GM18873 (cell line): ENCODE measurements around the gene SAA4.
"Not testable (repeated sequence)": the region's sequence is repeated elsewhere in the genome, so short reads cannot be mapped to it uniquely, and the experiment has no call there.

Experiments
- ATAC-seq: cut with Tn5 transposase; IDR thresholded peaks from one replicate; pipeline ENCODE4 v1.9.1; 2021; ENCODE audit warnings: mild to moderate bottlenecking, moderate library complexity, moderate number of reproducible peaks; ENCODE audit not compliant: unreplicated experiment, low FRiP score

Gene SAA4, protein sequence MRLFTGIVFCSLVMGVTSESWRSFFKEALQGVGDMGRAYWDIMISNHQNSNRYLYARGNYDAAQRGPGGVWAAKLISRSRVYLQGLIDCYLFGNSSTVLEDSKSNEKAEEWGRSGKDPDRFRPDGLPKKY

DNA sequence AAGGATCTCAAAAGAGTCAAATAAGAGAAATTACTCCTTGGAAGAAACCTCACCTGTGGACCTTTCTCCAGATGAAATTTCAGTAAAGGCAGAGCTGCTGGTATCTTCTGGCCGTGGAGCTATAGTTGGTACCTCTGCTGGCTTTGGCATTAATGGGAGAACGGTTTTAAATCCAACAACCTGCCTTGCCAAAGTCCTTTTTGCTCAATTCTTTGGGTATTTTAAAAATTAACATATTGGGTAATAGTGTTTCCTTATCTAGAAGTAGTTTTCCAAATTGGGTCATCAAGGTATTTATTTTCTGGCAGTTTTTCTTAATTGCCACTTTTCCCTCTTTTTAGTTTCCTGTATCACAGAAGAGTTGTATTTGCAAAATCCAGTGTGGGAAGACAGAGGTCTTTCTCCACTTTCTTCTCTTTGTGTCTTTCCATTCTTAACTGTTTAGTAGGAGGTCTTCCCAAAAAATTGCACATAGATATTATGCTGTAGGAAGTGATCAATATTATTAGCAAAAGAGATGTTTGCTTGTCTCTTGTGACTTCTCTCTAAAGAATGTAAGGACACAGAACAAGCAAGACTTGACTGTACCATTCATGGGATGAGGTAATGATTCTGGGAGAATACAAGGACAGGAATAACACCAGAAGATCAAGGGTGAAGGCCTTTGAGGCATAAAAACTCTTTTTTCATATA lies at the start of gene SAA4:
TSS of gene SAA4 (minus strand) at position 139 of the 693 bp plus-strand sequence. CDS start 876 bp downstream, outside the sequence.
- no peak for ATAC-seq

DNA sequence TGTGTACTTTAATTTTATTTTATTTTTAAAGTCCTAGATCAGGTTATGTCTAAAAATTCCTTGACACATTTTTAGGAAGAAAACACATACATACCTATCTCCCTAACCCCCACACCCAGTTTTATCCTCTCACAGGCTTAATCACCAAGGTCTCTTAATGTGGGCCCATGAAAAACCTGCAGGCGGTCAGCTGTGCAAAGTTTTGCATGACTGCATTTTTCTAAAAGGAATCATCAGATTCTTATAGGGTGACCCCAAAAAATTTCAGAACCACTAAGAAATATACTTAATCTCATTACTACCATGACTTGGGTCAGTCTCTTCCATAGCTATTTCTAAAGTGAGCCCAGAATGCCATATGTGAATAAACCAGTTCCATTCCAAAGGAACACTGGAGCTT lies 49.2 kb upstream of the SAA4 start:
- ATAC-seq, result no peak

DNA sequence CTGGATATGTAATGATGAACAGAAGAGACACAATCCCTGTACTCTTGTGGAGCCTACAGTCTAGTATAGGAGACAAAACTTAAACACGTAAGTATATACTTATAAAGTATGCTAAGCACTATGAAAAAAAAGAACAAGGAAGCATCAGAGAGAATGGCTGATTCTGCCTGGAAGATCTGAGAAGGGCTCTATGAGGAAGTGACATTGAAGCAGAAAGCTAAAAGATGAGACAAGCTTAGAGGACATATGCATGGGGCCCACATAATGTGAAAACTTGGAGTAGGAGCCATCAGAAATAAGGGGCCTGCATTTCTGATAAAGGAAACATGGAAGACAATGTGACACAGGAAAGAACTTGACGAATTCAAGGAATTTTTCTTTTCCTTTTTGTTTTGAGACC lies 46.0 kb upstream of the SAA4 start:
- no peak for ATAC-seq

DNA sequence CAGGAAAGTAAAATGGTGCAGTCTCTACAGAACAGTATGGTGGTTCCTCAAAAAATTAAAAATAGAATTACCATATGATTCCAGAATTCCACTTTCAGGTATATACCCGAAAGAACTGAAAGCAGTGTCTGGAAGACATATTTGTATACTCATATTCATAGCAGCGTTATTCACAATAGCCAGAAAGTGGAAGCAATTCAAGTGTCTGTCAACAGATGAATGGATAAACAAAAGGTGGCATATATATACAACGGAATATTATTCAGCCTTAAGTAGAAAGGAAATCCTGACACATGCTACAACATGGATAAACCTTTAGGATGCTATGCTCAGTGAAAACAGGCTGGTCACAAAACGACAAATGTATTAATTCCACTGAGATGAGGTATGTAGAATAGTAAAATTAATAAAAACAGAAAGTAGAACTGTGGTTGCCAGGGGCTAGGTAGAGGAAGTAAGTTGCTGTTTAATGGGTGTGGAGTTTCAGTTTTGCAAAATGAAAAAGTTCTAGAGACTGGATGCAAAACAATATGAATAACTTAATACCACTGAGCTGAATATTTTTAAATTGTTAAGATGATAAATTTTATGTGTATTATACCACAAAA lies 43.9 kb upstream of the SAA4 start:
- ATAC-seq, result peak; percentile 86

DNA sequence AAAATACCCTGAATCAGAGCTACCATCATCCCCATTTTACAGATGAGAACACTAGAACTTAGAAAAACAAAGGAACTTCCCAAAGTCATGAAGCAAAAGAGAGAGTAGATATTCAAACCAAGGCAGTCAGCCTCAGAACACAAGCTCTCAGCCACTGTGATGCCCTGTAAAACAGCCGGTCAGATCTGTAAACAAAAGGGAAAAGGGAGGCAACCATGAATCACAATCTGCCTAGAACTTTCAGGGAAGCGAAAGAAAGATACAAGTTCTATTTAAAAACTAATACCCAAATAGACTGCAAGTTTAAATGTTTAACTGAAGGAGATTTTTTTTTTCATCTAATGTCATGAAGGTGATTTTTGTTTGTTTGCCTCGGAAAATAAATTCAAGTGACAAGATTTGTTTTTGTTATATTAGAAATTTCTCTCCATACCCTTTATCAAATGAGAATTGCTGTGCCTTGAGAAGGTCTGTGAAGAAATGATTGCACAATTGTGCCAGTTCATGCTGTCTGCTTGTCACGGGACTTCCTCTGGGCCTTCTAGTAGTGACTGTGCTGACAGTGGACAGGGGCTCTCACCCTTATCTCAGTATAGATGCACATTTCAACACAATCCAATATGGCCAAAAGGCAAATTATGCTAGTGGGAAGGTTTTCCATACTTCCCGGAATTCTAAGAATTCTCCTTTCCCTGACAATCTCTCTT lies 41.1 kb upstream of the SAA4 start:
- ATAC-seq, result no peak

DNA sequence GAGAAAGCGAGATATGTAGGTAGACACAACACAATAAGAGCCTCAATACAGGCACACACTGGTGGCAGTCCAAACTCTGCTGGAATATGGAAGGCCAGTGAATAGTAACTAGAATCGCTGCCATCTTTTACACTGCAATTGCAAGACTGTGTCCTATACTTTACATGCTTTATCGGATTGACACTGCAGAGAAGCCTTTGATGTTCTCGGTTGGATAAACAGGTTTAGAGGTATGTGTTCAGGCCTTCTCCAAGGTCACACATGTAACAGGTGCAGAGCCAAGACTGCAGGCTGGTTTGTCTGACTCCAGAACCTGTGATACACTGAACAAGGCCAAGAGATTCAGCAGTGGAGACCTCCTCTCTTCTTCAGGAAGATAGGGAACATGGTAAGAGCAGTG lies 34.6 kb upstream of the SAA4 start:
- no peak for ATAC-seq

DNA sequence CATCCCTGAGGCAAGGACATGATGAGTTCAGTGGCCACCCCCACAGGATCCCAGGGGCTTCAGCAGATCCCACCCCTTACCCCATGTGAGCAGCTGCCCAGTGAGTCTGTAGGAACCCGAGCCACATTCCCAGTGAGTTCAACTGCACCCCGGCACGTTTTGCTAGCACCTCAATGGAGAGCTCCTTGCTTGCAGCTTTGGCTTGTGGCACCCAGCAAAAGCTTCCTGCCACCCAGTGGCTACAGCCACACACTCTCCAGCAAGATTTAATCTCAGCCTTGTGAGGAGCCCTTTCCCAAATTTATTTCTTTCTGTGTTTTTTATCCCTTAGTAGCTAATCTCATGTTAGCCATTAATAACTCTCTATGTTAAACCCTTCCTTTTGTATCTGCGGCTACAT lies 33.5 kb upstream of the SAA4 start:
- ATAC-seq, result no peak

DNA sequence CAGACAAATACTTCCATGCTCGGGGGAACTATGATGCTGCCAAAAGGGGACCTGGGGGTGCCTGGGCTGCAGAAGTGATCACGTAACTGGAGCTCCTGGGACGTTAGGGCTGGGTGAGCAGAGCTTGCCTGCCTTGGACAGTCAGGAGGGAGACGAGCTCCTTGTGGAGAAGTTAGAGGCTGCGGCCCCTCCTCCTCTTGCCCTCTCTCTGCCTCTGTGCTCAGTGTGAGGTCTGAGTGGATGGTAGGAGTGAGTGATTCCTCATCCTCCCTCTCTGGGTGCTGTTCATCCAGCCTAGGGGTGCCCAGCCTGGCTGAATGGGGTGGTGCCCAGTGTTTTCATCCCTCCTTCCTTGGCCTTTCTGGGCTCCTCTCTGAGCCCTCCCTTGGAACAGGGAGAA lies 32.6 kb upstream of the SAA4 start:
- ATAC-seq, result not testable (repeated sequence)

DNA sequence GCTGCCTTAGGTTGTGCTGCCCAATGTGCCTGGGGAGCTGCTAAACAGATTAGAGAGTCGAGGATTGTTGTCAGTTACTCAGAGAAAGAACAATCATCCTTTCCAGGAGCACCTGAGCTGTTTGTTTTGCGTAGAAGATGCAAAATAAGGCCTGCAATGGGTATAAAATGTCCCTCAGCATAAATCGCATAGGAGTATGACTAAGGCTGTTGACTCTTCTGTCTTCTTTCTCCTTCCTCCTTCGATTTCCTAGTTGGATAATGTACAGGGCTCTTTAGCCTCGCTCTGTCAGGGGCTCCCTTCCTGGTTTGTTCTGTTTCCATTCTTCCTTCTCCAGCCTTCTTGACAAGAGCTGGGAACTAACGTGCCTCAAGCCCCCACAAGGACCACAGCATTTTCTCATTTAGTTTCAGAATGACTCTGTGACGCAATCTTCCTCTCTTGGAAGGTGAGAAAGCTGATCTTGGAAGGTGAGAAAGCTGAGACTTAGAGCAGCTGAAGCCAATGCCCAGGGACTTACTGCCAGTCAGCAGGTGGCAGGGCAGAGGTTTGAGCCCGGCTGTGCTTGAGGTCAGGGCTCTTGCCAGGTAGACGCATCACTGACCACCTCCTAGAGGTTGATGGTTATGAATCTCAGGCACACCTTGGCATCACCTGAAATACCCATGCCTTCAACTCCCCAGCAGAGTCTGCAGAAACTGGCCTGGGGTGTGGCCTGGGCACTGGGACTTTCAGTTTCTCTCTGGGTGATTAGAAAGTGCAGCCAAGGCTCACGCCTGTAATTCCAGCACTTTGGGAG lies 30.9 kb upstream of the SAA4 start:
- not testable (repeated sequence) for ATAC-seq

DNA sequence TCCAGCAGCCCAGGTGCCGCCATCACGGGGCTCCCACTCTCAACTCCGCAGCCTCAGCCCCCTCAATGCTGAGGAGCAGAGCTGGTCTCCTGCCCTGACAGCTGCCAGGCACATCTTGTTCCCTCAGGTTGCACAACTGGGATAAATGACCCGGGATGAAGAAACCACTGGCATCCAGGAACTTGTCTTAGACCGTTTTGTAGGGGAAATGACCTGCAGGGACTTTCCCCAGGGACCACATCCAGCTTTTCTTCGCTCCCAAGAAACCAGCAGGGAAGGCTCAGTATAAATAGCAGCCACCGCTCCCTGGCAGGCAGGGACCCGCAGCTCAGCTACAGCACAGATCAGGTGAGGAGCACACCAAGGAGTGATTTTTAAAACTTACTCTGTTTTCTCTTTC lies 29.3 kb upstream of the SAA4 start, which contains the start of gene SAA1:
TSS of gene SAA1 (plus strand) at position 316 of the 400 bp plus-strand sequence. CDS start 624 bp downstream, outside the sequence.
- ATAC-seq, result no peak

DNA sequence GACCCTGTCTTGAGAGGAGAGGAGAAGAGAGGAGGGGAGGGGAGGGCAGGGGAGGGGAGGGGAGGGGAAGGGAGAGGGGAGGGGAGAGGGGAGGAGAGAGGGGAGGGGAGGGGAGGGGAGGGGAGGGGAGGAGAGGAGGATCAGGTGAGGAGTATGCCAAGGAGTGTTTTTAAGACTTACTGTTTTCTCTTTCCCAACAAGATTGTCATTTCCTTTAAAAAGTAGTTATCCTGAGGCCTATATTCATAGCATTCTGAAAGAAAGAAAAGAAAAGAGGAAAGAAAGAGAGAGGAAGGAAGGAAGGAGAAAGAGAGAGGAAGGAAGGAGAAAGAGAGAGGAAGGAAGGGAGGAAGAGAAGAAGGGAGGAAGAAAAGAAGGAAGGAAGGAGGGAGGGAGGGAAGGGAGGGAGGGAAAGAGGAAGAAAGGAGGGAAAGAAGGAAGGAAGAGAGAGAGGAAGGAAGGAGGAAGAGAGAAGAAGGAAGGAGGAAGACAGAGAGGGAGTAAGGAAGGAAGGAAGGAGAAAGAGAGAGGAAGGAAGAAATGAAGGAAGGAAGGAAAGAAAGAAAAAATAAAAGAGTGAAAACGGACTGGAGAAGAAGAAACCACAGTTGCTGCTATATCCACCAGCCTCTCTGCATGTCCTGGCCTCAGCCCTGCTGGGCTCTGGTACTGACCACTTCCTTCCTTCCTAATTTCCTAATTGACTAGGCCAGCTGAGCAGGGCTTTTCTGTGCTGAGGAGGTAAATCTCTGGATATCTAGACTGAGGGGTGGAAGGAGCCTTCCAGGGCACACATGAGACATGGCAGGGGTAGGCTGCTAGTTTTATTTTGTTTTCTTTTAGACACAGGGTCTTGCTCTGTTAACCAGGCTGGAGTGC lies 28.3 kb upstream of the SAA4 start:
- ATAC-seq, result no peak

DNA sequence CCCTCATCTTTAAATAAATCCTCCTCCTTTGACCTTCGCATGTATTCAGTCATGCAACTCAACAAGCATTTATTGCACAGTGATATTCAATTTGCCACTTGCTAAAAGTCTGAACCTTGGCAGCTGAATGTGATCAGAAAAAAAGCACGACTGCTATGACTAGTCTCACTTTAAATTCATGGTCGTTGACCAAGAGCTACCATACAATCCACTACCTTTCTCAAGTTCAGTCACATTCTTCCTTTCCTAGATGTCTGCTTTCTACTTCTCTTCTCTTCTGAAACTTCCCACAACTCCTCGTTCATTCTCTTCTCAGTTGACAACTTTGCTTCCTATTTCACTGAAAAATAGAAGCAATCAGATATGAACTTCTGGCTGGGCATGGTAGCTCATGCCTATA lies 27.4 kb upstream of the SAA4 start:
- ATAC-seq, result no peak

DNA sequence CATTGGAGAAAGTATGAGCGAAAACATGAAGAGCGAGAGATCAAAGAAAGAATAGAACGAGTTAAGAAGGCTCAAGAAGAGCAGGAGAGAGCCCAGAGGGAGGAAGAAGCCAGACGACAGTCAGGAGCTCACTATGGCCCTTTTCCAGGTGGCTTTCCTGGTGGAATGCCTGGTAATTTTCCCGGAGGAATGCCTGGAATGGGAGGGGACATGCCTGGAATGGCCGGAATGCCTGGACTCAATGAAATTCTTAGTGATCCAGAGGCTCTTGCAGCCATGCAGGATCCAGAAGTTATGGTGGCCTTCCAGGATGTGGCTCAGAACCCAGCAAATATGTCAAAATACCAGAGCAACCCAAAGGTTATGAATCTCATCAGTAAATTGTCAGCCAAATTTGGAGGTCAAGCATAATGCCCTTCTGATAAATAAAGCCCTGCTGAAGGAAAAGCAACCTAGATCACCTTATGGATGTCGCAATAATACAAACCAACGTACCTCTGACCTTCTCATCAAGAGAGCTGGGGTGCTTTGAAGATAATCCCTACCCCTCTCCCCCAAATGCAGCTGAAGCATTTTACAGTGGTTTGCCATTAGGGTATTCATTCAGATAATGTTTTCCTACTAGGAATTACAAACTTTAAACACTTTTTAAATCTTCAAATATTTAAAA lies 26.2 kb upstream of the SAA4 start:
- not testable (repeated sequence) for ATAC-seq

DNA sequence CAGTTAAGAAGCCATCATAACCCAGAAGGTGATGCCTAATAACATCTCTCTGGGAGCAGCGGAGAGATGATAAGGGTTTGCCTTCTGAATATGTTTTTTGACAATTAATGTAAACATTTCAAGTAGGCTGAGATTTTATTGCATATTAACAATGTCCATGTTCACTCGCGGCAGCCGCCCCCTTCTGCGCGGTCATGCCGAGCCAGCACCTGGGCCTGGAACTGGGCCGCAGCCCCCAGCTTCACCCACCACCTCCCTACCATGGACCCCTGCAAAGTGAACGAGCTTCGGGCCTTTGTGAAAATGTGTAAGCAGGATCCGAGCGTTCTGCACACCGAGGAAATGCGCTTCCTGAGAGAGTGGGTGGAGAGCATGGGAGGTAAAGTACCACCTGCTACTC lies 25.1 kb upstream of the SAA4 start:
- no peak for ATAC-seq

DNA sequence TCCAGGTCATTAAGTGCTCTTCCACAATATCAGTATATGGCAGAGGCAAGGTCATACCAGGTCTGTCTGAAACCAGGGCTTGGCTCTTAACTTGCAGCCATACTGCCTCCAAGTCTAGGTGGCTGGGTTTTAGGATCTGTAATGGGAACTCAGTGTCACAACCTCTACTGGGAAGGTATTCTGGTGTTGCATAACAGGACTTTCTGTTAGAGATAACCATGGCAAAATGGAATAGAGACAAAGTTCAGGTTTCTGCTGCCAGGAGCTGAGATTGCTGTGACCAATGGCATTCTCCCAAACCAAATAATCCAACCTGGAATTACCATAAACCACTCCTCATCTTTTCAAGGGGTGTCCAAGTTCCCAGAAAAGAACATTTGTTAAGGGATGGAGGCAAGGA lies 22.7 kb upstream of the SAA4 start:
- ATAC-seq, result no peak

DNA sequence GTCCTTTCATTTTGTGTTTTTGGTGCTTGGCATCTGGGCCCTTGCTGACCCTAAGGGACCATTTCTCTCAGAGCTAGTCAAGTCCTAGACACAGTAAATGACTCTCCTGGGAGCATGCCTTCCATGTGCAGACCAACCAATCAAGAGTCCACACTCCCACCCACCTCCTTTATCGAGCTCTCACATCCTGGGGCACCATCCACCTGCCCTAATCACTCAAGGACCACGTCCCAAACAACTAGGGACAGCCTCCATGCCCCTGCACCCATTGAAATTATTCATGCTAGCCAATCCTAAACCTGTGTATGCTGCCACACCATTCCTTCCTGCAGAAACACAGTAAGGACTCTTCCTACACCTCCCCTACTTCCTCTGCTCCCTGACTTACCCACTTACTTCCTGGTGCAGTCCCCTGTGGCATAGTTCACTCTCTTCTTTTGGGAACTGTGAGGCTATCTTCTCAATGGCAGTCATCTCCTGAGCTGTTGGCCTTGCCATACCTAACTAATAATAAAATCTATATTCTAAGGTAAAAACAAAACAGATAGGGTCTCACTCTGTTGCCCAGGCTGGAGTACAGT lies 18.3 kb upstream of the SAA4 start:
- ATAC-seq, result no peak

DNA sequence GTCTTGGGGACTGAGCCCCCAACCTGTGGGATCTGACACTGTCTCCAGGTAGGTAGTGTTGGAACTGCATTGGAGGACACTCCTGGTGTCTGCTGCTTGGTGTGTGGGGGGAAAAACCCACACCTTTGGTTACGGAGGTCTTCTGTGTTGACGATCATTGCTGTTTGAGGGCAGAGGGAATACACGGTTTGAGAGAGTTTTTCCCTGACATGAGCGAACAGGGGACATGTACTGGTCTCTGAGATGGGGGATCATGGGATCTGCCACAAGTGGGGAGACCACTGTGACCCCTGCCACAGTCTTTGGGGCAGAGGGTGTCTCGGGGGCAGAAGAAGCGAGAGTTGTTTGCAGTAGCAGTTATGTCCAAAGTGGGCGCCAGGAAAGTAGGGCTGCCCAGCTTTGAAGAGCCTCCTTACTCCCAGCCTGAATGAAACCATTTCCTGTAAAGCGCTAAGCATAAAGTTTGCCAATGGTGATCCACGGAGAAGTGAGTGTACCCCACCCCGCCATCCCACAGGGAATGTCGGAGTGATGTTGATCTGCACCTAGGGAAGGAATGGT lies 17.3 kb upstream of the SAA4 start:
- ATAC-seq, result no peak

DNA sequence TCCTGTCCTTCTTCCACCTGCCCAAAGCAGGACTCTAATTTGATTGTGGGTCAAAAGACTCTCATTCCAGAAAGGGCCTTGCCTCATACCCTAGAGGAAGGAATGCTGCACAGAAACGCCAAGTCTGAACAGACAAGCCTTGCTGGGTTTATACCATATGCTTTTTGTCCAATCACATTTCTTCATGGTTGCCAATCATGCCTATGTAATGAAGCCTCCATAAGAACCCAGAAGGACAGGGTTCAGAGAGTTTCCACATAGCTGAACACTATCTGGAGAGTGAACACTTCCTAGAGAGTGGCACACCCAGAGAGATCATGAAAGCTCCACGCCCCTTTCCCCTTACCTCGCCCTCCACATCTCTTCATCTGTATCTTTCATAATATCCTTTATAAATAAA lies 16.6 kb upstream of the SAA4 start:
- ATAC-seq, result no peak
